MCF 10A (cell line): ENCODE results near the gene METTL21A. TPM values are rescaled to one million over a fixed set of nuclear protein-coding genes. Genes with fewer than 3 reads are reported as not detected.

ENCODE experiments used
- BruUV-seq: library from RNA; stranded (reverse); fragments of 400-500 nt; replicated peaks from 2 replicates; lab custom pipeline; 2021; lab: Mats Ljungman, UMichigan
- CTCF ChIA-PET: fragments of 300-600 bp; sonication (Branson Sonifier 250); formaldehyde crosslinking; extraction: SDS; loops from one replicate; lab custom pipeline; 2021; ENCODE audit warnings: antibody characterized with exemption, inconsistent platforms; lab: Yijun Ruan, JAX
- POLR2A ChIA-PET: fragments of 300-600, 350-650 bp; sonication (Branson Sonifier 250); formaldehyde crosslinking; extraction: SDS; loops from one replicate; lab custom pipeline; 2020; ENCODE audit warnings: antibody characterized with exemption, inconsistent platforms; lab: Yijun Ruan, JAX
- DNase-seq: peaks from one replicate; pipeline ENCODE4 v3.0.0-alpha.2; 2018; ENCODE audit not compliant: unreplicated experiment
- H3K27ac Mint-ChIP-seq: one replicate; pipeline ENCODE4 v1.8.0; 2022; ENCODE audit warnings: mild to moderate bottlenecking, low read depth, mixed read lengths; ENCODE audit not compliant: unreplicated experiment
- H3K27me3 Mint-ChIP-seq: one replicate; pipeline ENCODE4 v1.8.0; 2022; ENCODE audit warnings: mixed read lengths; ENCODE audit not compliant: insufficient read depth, unreplicated experiment
- H3K36me3 Mint-ChIP-seq: one replicate; pipeline ENCODE4 v1.8.0; 2022; ENCODE audit warnings: mild to moderate bottlenecking, moderate library complexity, mixed read lengths; ENCODE audit not compliant: insufficient read depth, unreplicated experiment
- H3K4me1 Mint-ChIP-seq: one replicate; pipeline ENCODE4 v1.8.0; 2022; ENCODE audit warnings: mixed read lengths; ENCODE audit not compliant: insufficient read depth, unreplicated experiment
- H3K4me3 Mint-ChIP-seq: one replicate; pipeline ENCODE4 v1.8.0; 2022; ENCODE audit warnings: mild to moderate bottlenecking, moderate library complexity, mixed read lengths; ENCODE audit not compliant: unreplicated experiment
- H3K9me3 Mint-ChIP-seq: one replicate; pipeline ENCODE4 v1.8.0; 2022; ENCODE audit warnings: mixed read lengths; ENCODE audit not compliant: unreplicated experiment
- intact Hi-C: fragments of 100-400 bp; cut with micrococcal nuclease; formaldehyde crosslinking; loops from 2 replicates; pipeline ENCODE4 v1.14.1; 2022
- total RNA-seq: library from RNA; stranded (reverse); gene quantifications from 2 replicates; pipeline ENCODE4 v1.2.3, GENCODE V29; 2022
- TF ChIP-seq, protein P1 (sequence below): fragments of 200-600 bp; IDR thresholded peaks from one replicate; pipeline ENCODE4 v1.8.0; 2022; ENCODE audit warnings: antibody characterized with exemption, mild to moderate bottlenecking; ENCODE audit not compliant: unreplicated experiment

The METTL21A gene
- total RNA-seq, 1 experiment from 2014 or later = 8.4 TPM

DNA sequence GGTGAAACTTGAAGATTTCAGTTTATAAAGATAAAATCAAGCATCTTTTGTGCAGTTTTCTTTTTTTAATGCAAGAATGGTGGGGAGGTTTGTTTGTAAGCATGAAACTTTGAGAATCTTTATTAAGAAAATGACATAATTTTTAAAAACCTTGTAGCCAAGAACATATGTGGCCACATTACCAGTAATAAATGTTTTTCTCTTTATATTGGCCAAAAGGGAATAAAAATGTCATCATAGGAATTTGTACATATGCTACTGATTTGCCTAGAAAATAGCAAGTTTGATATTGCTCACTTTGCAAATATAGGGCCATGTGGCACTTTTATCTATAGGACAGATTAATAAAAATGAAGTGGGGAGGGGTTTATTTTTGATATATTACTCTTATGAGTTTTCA is 25.6 kb downstream of the METTL21A start:
- H3K4me3 Mint-ChIP-seq = no peak overlapping the region
- POLR2A ChIA-PET = interaction anchor here (0.7 to 1.3 kb wide), 3 partner anchors 9 to 17 kb away, joined by 3 to 4 read pairs (median 4); no protein-coding TSS in a partner anchor

DNA sequence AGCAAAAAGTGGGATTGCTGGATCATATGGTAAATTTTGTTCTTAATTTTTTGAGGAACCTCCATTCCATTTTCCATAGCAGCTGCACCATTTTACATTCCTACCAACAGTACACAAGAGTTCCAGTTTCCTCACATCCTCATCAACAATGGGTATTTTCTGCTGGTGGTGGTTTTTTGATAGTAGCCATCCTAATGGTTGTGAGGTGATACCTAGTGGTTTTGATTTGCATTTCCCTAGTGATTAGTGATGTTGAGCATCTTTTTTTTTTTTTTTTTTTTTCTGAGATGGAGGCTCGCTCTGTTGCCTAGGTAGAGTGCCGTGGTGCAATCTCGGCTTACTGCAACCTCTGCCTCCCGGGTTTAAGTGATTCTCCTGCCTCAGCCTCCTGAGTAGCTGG is 30.5 kb downstream of the METTL21A start:
- CTCF ChIA-PET = interaction anchor here (0.6 kb wide), 1 partner anchor 132 kb away, joined by 3 read pairs; no protein-coding TSS in a partner anchor
- Mint-ChIP-seq H3K4me1 (peaks cover 5% of the 10 kb centered on the region), H3K9me3 (no peaks in the 10 kb centered on the region), H3K4me3 (no peak overlapping the region), H3K36me3 (peaks cover 38% of the 10 kb centered on the region), H3K27ac (no peak overlapping the region), H3K27me3 (no peaks in the 10 kb centered on the region)
- TF ChIP-seq, protein P1, sequence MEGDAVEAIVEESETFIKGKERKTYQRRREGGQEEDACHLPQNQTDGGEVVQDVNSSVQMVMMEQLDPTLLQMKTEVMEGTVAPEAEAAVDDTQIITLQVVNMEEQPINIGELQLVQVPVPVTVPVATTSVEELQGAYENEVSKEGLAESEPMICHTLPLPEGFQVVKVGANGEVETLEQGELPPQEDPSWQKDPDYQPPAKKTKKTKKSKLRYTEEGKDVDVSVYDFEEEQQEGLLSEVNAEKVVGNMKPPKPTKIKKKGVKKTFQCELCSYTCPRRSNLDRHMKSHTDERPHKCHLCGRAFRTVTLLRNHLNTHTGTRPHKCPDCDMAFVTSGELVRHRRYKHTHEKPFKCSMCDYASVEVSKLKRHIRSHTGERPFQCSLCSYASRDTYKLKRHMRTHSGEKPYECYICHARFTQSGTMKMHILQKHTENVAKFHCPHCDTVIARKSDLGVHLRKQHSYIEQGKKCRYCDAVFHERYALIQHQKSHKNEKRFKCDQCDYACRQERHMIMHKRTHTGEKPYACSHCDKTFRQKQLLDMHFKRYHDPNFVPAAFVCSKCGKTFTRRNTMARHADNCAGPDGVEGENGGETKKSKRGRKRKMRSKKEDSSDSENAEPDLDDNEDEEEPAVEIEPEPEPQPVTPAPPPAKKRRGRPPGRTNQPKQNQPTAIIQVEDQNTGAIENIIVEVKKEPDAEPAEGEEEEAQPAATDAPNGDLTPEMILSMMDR = no peak
- intact Hi-C loops = no loop called here
- BruUV-seq = no TSS peak
- no peak for DNase-seq
- POLR2A ChIA-PET = interaction anchor here (0.6 to 2.0 kb wide), 5 partner anchors 31 to 581 kb away, joined by 3 to 6 read pairs (median 4); partner anchors contain the start of gene METTL21A

More for the DNA sequence above, 25.6 kb downstream of the METTL21A start:
- Mint-ChIP-seq H3K9me3 (no peaks in the 10 kb centered on the region), H3K27me3 (no peaks in the 10 kb centered on the region), H3K27ac (no peak overlapping the region), H3K4me1 (no peaks in the 10 kb centered on the region), H3K36me3 (peaks cover 22% of the 10 kb centered on the region)
- intact Hi-C loops = no loop called here
- DNase-seq = no peak
- no TSS peak for BruUV-seq
- TF ChIP-seq, protein P1 = no peak
- CTCF ChIA-PET = interaction anchor here (0.6 to 0.9 kb wide), 2 partner anchors 25 to 819 kb away, joined by 3 read pairs; partner anchors contain the start of gene METTL21A

DNA sequence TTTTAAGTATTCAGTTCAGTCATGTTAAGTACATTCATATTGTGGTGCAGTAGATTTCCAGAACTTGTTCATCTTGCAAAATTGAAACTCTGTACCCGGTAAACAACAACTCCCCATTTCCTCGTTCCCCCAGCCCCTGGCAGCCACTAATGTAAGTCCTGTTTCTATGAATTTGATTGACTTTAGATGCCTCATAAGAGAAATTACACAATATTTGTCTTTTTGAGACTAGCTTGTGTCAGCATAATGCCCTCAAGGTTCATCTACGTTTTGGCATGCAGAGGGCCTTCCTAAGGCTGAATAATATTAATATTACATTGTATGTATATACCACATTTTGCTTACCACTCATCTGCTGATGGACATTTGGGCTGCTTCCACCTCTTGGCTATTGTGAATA is 30.9 kb downstream of the METTL21A start:
- peaks cover 36% of the 10 kb centered on the region for H3K36me3 Mint-ChIP-seq
- DNase-seq = peak; percentile 23
- TF ChIP-seq, protein P1 = no peak
- H3K9me3 Mint-ChIP-seq = no peaks in the 10 kb centered on the region
- peaks cover 5% of the 10 kb centered on the region for H3K4me1 Mint-ChIP-seq
- POLR2A ChIA-PET = interaction anchor here (0.7 to 2.0 kb wide), 5 partner anchors 31 to 581 kb away, joined by 3 to 6 read pairs (median 4); partner anchors contain the start of gene METTL21A
- intact Hi-C loops = no loop called here
- CTCF ChIA-PET = interaction anchor here (0.6 to 1.3 kb wide), 3 partner anchors 12 to 140 kb away, joined by 3 read pairs; no protein-coding TSS in a partner anchor
- no TSS peak for BruUV-seq
- no peak overlapping the region for H3K27ac Mint-ChIP-seq
- no peaks in the 10 kb centered on the region for H3K27me3 Mint-ChIP-seq
- H3K4me3 Mint-ChIP-seq = no peak overlapping the region

DNA sequence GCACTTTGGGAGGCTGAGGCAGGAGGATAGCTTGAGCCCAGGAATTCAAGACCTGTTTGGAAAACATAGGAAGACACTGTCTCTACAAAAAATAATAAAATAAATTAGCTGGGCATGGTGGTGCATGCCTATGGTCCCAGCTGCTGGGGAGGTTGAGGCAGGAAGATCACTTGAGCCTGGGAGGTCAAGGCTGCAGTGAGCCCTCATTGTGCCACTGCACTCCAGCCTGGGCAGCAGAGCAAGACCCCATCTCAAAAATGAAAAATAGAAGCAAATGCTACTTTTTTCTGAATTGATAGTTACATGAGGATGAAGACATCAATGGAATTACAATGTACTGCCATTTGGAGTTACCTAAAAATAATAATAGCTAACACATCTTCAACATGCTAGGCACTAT is 31.9 kb downstream of the METTL21A start:
- TF ChIP-seq, protein P1 = no peak
- no peak overlapping the region for H3K4me3 Mint-ChIP-seq

More for the DNA sequence above, 31.9 kb downstream of the METTL21A start:
- H3K4me1 Mint-ChIP-seq = peaks cover 5% of the 10 kb centered on the region
- no TSS peak for BruUV-seq
- peaks cover 39% of the 10 kb centered on the region for H3K36me3 Mint-ChIP-seq
- ChIA-PET CTCF (interaction anchor here (0.6 to 1.3 kb wide), 5 partner anchors 11 to 432 kb away, joined by 3 to 4 read pairs (median 3); partner anchors contain the start of gene PLEKHM3), POLR2A (interaction anchor here (2.0 kb wide), 1 partner anchor 37 kb away, joined by 6 read pairs; no protein-coding TSS in a partner anchor)
- DNase-seq = no peak
- H3K27ac Mint-ChIP-seq = no peak overlapping the region
- intact Hi-C loops = no loop called here
- H3K9me3 Mint-ChIP-seq = no peaks in the 10 kb centered on the region
- H3K27me3 Mint-ChIP-seq = no peaks in the 10 kb centered on the region
